ENCODE results near the gene ACOT7. TPM values are rescaled to one million over a fixed set of nuclear protein-coding genes. Genes with fewer than 3 reads are reported as not detected.

ACOT7 gene
- total RNA-seq, 1 experiment from 2014 or later = 120 TPM

- DNase-seq (ENCODE audit: low read depth, low spot score) (no peak), ATAC-seq (no peak)
- in situ Hi-C loops (cut with HindIII; ENCODE audit: low pct_unique_long_range_greater_than_20kb, low sequenced_read_pairs) = no loop called here
- H3K4me1 ChIP-seq (ENCODE audit: control insufficient read depth, insufficient read depth, low read length) = peaks cover 57% of the 10 kb centered on the region
- peak overlapping the region; percentile 88 for H3K27ac ChIP-seq (ENCODE audit: low read length)
- H3K36me3 ChIP-seq (ENCODE audit: control insufficient read depth, insufficient read depth, low read length) = no peaks in the 10 kb centered on the region
- no peak overlapping the region for H3K4me3 ChIP-seq (ENCODE audit: low read depth in 2 of 2, low read length in 2 of 2)
- intact Hi-C loops (cut with micrococcal nuclease; ENCODE audit: unreplicated experiment) = no loop called here
- no peaks in the 10 kb centered on the region for H3K9me3 ChIP-seq (ENCODE audit: control insufficient read depth, insufficient read depth, low read depth, low read length)
- no peaks in the 10 kb centered on the region for H3K27me3 ChIP-seq (ENCODE audit: control insufficient read depth, insufficient read depth, low read length)
- CTCF ChIA-PET = no interaction called here
- no TSS peak for BruUV-seq (replicated peaks)
- POLR2A ChIA-PET = no interaction called here
- no peak for TF ChIP-seq SIN3A (IDR thresholded peaks at IDR 0.05; ENCODE audit: borderline replicate concordance, insufficient read depth, low read depth, low read length)
- no peak for TF ChIP-seq TCF7L2 (IDR thresholded peaks at IDR 0.05; ENCODE audit: low read depth, low read length)
- TF ChIP-seq POLR2AphosphoS5 (IDR thresholded peaks at IDR 0.05; ENCODE audit: low read depth, low read length) = no peak
- TF ChIP-seq CTCF (IDR thresholded peaks at IDR 0.05) = no peak
- TF ChIP-seq REST (IDR thresholded peaks at IDR 0.05; ENCODE audit: insufficient read depth in 1 of 2, low read depth in 2 of 2, low read length in 1 of 2) = no peak
Observed at GRCh38 chr1:6361124-6361775, 32.3 kb downstream of the ACOT7 start.

GRCh38 chr1:6360517-6361070, 33.0 kb downstream of the ACOT7 start:
- Histone ChIP-seq H3K4me1 (ENCODE audit: control insufficient read depth, insufficient read depth, low read length) (peaks cover 58% of the 10 kb centered on the region), H3K27ac (ENCODE audit: low read length) (peak overlapping the region; percentile 88), H3K9me3 (ENCODE audit: control insufficient read depth, insufficient read depth, low read depth, low read length) (no peaks in the 10 kb centered on the region), H3K36me3 (ENCODE audit: control insufficient read depth, insufficient read depth, low read length) (no peaks in the 10 kb centered on the region), H3K4me3 (ENCODE audit: low read depth in 2 of 2, low read length in 2 of 2) (no peak overlapping the region), H3K27me3 (ENCODE audit: control insufficient read depth, insufficient read depth, low read length) (no peaks in the 10 kb centered on the region)
- POLR2A ChIA-PET = interaction anchor here (0.7 kb wide), 1 partner anchor 39 kb away, joined by 3 read pairs; no protein-coding TSS in a partner anchor
- TF ChIP-seq SIN3A (IDR thresholded peaks at IDR 0.05; ENCODE audit: borderline replicate concordance, insufficient read depth, low read depth, low read length) = no peak
- TF ChIP-seq CTCF (IDR thresholded peaks at IDR 0.05) = no peak
- no peak for TF ChIP-seq POLR2AphosphoS5 (IDR thresholded peaks at IDR 0.05; ENCODE audit: low read depth, low read length)
- no peak for TF ChIP-seq TCF7L2 (IDR thresholded peaks at IDR 0.05; ENCODE audit: low read depth, low read length)
- TF ChIP-seq REST (IDR thresholded peaks at IDR 0.05; ENCODE audit: insufficient read depth in 1 of 2, low read depth in 2 of 2, low read length in 1 of 2) = no peak
- intact Hi-C loops (cut with micrococcal nuclease; ENCODE audit: unreplicated experiment) (no loop called here), in situ Hi-C loops (cut with HindIII; ENCODE audit: low pct_unique_long_range_greater_than_20kb, low sequenced_read_pairs) (no loop called here)
- CTCF ChIA-PET = no interaction called here
- ATAC-seq = no peak
- BruUV-seq (replicated peaks) = no TSS peak
- DNase-seq (ENCODE audit: low read depth, low spot score) = no peak

All from Panc1 (cell line).